Skeletal muscle satellite cell (primary cell): Measurements from ENCODE around the gene UBL7.
A peak's percentile ranks its signal among the peaks of the same experiment; 100 is the strongest.

Experiments
- H3K27me3 ChIP-seq: 2 replicates; pipeline ENCODE4 v1.7.0; 2013; ENCODE audit warnings: low read length; ENCODE audit not compliant: control insufficient read depth, insufficient read depth
- H3K36me3 ChIP-seq: 2 replicates; pipeline ENCODE4 v1.7.0; 2013; ENCODE audit warnings: mild to moderate bottlenecking, control low read depth, low read length; ENCODE audit not compliant: insufficient read depth
- H3K4me1 ChIP-seq: 2 replicates; pipeline ENCODE4 v1.7.0; 2013; ENCODE audit warnings: low read length; ENCODE audit not compliant: control insufficient read depth, insufficient read depth
- H3K4me2 ChIP-seq: 2 replicates; pipeline ENCODE4 v1.7.0; 2013; ENCODE audit warnings: mild to moderate bottlenecking, low read length
- H3K4me3 ChIP-seq: 2 replicates; pipeline ENCODE4 v1.7.0; 2013; ENCODE audit warnings: low read length
- H3K9ac ChIP-seq: 2 replicates; pipeline ENCODE4 v1.7.0; 2013; ENCODE audit warnings: mild to moderate bottlenecking, low read depth, low read length, moderate library complexity
- H3K9me3 ChIP-seq: replicated peaks from 2 replicates; pipeline ENCODE4 v1.7.0; 2013; ENCODE audit warnings: mild to moderate bottlenecking, control low read depth, low read length

Gene UBL7

DNA sequence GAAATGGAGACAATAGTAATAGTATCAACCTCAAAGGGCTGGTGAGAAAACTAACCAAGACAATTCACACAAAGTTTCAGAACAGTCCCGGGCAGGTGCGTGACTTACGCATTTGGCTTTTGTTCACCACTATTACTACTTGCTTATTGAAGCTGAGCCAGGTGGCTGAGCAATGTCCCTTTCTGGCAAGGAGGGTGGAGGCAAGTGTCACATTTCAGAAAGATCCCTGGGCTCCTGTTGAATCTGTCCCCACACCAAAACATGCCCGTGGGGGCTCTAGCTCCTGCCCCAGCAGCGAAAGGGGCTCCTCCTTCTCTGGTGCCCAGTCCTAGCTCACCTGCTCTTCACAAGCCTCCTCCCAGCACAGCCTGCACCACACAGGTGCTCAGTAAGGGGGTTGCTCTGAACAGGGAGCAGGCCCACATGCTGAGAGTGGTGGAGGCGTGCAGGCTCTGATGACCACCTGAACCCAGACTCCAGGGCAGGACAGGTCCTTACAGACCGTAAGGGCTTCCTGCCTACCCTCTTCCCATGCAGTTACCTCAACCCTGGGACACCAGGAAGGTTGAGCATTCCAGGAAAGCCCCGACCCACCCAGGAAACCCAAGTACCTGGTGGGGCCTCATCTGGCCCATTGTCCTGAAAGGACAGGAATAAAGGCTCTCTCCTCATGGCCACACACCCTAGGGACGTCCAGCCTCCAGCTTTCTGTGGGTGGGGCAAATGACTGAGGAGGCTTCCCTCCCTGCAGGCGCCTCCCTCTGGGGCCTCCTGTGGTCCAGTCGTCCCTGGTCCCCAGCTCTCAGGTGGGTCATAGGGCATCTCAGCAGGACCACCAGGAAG is 59.8 kb downstream of the UBL7 start:
- Histone ChIP-seq H3K4me1 (peaks cover 72% of the 10 kb centered on the region), H3K36me3 (no peaks in the 10 kb centered on the region)

GRCh38 chr15:74400313-74400860 is 60.6 kb downstream of the UBL7 start:
- Histone ChIP-seq H3K9ac (peak overlapping the region; percentile 54), H3K4me1 (peaks cover 72% of the 10 kb centered on the region), H3K36me3 (no peaks in the 10 kb centered on the region), H3K9me3 (no peaks in the 10 kb centered on the region), H3K4me3 (no peak overlapping the region), H3K27me3 (no peaks in the 10 kb centered on the region), H3K4me2 (peak overlapping the region; percentile 36)

More for the DNA sequence above, 59.8 kb downstream of the UBL7 start:
- H3K9ac ChIP-seq, result peak overlapping the region; percentile 54
- no peaks in the 10 kb centered on the region for H3K27me3 ChIP-seq
- H3K4me3 ChIP-seq, result no peak overlapping the region
- H3K4me2 ChIP-seq, result peak overlapping the region; percentile 3
- no peaks in the 10 kb centered on the region for H3K9me3 ChIP-seq

DNA sequence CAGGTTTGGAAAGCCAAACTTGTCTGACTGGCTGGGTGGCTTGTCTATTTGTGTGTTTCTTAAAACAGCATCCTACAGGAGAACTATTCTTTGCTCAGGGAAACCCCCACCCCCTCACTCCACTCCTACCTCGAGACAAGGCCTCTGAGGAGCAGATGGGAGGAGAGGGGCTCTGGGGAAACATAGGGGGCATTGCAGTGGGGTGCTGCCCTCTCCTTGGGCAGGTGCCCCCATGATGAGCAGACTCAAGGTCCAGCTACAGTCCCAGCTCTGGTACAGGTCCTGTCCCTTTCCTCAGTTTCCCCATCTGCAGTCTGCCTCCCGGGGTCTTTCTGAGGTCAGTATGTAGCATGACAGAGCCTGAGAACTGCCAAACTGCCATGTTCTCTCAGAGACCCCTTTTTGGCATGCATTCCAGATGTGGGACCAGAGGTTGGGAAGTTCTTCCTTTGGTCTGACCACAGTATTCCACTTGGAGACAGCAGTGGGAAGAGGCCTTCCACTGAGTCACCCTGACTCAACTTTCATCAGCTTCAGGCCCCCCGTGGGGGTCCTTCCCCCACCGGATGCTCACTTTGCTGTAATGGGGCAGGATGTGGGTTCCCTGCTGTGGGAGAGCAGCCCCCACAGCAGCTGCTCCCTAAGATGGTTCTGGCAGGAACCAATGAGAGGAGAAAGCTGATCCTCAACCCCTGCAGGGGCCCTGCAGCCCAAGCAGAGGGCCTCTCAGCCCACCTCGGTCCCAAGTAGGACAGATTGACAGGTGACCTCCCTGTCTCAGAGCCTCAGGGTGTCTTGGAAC is 61.2 kb downstream of the UBL7 start:
- Histone ChIP-seq H3K4me3 (no peak overlapping the region), H3K36me3 (no peaks in the 10 kb centered on the region), H3K9ac (peak overlapping the region; percentile 54), H3K27me3 (no peaks in the 10 kb centered on the region), H3K4me1 (peaks cover 78% of the 10 kb centered on the region), H3K9me3 (no peaks in the 10 kb centered on the region), H3K4me2 (peak overlapping the region; percentile 36)

DNA sequence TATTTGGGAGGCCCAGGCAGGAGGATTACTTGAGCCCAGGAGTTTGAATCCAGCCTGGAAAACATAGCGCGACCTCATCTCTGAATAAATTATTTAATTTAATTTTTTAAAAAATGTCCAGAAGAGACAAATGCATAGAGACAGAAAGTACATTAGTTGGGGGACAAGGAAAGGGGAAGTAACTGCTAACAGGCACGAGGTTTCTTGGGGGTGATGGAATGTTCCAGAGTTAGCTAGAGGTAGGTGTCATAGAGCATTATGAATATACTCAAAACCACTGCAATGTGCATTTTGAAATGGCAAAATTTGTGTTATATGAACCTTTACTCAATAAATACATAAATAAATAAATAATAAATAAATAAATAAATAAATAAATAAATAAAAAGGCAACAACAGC is 61.9 kb downstream of the UBL7 start:
- Histone ChIP-seq H3K4me1 (peaks cover 84% of the 10 kb centered on the region), H3K4me3 (no peak overlapping the region), H3K9me3 (no peaks in the 10 kb centered on the region), H3K27me3 (no peaks in the 10 kb centered on the region), H3K4me2 (no peak overlapping the region), H3K9ac (peak overlapping the region; percentile 44), H3K36me3 (no peaks in the 10 kb centered on the region)

DNA sequence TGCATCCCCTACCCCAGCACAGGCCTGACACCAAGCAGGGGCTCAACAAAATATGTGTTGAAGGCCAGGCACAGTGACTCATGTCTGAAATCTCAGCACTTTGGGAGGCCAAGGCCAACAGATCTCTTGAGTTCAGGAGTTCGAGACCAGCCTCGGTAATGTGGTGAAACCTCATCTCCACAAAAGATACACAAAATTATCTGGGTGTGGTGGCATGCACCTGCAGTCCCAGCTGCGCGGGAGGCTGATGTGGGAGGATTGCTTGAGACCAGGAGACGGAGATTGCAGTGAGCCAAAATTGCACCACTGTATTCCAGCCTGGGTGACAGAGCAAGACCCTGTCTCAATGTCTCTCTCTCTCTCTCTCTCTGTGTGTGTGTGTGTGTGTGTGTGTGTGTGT is 62.8 kb downstream of the UBL7 start:
- H3K4me3 ChIP-seq, result no peak overlapping the region
- no peaks in the 10 kb centered on the region for H3K27me3 ChIP-seq
- H3K4me1 ChIP-seq, result peaks cover 86% of the 10 kb centered on the region
- H3K36me3 ChIP-seq, result no peaks in the 10 kb centered on the region
- peak overlapping the region; percentile 73 for H3K9ac ChIP-seq
- H3K9me3 ChIP-seq, result no peaks in the 10 kb centered on the region
- H3K4me2 ChIP-seq, result no peak overlapping the region

DNA sequence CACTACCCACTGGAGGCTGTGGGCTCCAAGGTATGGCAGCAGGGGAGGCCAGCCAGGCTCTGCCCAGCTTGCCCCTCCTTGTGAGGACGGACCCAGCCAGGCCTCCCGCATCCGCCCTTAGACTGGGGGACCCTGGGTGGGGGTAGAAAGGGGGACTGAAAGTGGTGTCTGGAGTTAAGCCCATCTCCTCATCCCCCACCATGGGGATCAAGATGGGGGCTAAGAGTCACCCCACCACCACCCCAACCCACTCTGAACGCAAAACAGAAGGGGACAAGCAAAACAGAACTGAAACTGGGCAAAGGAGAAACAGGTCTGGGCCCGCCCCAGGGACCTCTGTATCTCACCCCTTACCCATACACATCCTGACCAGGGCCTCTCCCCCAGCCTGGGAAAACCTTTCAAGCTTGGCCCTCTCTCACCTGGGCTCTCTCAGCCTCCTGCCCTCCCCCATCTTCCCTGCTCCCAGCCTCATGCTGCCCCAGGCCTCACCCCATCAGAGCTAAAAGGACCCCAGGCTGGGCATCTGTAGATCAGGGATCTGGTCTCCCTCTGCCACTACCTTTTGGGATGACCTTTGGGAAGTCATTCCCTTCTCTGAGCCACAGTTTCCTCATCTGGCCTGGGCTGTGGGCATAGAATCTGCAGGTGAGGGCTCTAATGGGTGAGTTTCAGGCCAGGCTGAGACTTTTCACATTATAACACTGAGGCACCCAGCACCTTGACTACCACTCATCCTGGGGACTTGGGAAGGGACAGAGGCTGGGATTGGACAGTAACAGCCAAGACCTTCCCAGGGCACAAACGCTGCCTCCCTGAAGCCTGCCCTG is 63.5 kb downstream of the UBL7 start:
- Histone ChIP-seq H3K36me3 (no peaks in the 10 kb centered on the region), H3K9me3 (no peaks in the 10 kb centered on the region), H3K27me3 (no peaks in the 10 kb centered on the region), H3K4me1 (peaks cover 93% of the 10 kb centered on the region), H3K9ac (peak overlapping the region; percentile 73), H3K4me2 (peak overlapping the region; percentile 50), H3K4me3 (no peak overlapping the region)

- Histone ChIP-seq H3K4me1 (peaks cover 97% of the 10 kb centered on the region), H3K4me3 (peak overlapping the region; percentile 9)
These were observed 64.3 kb downstream of the UBL7 start for GRCh38 chr15:74396445-74397238.

DNA sequence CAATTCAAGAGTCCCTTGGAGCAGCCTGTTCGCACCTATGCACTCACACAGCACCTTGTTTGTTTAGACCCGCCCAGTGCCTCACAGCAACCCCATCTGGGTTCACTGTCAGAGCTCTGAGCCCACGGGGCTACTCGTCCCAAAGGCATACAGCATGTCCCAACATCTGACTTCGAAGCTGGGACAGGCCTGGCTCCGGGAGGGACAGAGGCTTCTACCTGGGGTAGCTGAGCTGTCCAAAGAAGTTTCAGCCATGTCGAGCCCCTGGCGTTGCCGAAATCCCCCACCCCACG is 64.9 kb downstream of the UBL7 start:
- H3K4me3 ChIP-seq, result no peak overlapping the region
- H3K27me3 ChIP-seq, result no peaks in the 10 kb centered on the region
- peak overlapping the region; percentile 73 for H3K9ac ChIP-seq
- no peaks in the 10 kb centered on the region for H3K36me3 ChIP-seq
- H3K9me3 ChIP-seq, result no peaks in the 10 kb centered on the region
- peaks cover 95% of the 10 kb centered on the region for H3K4me1 ChIP-seq
- H3K4me2 ChIP-seq, result no peak overlapping the region

More at GRCh38 chr15:74396445-74397238, 64.3 kb downstream of the UBL7 start:
- Histone ChIP-seq H3K9me3 (no peaks in the 10 kb centered on the region), H3K27me3 (no peaks in the 10 kb centered on the region), H3K9ac (peak overlapping the region; percentile 73), H3K36me3 (no peaks in the 10 kb centered on the region), H3K4me2 (peak overlapping the region; percentile 50)
